SH-SY5Y (cell line): ENCODE results near the gene BAZ2B.

Source experiments
- GATA2 ChIP-seq: IDR thresholded peaks from 2 replicates; pipeline ENCODE4 v1.6.1; 2011; ENCODE audit warnings: mild to moderate bottlenecking, low read depth, low read length
- GATA3 ChIP-seq: IDR thresholded peaks from 2 replicates; pipeline ENCODE4 v1.6.1; 2011; ENCODE audit warnings: low read depth, mild to moderate bottlenecking, low read length, moderate library complexity

DNA sequence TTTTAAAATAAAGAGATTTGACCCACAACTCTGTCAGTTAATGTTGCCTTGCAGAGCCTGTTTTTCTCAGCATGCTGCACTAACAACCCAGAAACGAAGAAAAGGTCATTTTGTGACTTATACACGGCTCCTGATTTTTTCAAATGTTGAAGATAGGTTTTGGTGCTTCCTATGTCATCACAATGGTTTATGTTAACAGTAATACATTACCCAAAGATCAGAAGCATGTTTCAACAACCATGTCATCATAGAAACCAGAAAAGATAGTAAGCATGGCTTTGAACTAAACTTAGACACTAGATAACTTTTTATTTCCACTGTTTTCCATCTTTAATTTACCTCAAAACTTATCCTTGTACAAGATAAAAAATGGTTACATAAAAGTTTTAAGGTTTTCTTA is 10.1 kb downstream of the BAZ2B start:
- TF ChIP-seq GATA2 (no peak), GATA3 (no peak)
